GM15510 (cell line): ENCODE measurements around the gene CCR5AS.

ENCODE experiments used
- POLR2A ChIP-seq: IDR thresholded peaks from 3 replicates; pipeline ENCODE4 v1.6.1; 2011; ENCODE audit warnings: borderline replicate concordance; ENCODE audit not compliant: insufficient read length; ENCODE audit errors: extremely low read depth

Gene CCR5AS

DNA sequence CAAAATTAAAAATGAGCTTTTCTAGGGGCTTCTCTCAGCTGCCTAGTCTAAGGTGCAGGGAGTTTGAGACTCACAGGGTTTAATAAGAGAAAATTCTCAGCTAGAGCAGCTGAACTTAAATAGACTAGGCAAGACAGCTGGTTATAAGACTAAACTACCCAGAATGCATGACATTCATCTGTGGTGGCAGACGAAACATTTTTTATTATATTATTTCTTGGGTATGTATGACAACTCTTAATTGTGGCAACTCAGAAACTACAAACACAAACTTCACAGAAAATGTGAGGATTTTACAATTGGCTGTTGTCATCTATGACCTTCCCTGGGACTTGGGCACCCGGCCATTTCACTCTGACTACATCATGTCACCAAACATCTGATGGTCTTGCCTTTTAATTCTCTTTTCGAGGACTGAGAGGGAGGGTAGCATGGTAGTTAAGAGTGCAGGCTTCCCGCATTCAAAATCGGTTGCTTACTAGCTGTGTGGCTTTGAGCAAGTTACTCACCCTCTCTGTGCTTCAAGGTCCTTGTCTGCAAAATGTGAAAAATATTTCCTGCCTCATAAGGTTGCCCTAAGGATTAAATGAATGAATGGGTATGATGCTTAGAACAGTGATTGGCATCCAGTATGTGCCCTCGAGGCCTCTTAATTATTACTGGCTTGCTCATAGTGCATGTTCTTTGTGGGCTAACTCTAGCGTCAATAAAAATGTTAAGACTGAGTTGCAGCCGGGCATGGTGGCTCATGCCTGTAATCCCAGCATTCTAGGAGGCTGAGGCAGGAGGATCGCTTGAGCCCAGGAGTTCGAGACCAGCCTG lies 35.1 kb downstream of the CCR5AS start:
- TF ChIP-seq POLR2A = no peak

DNA sequence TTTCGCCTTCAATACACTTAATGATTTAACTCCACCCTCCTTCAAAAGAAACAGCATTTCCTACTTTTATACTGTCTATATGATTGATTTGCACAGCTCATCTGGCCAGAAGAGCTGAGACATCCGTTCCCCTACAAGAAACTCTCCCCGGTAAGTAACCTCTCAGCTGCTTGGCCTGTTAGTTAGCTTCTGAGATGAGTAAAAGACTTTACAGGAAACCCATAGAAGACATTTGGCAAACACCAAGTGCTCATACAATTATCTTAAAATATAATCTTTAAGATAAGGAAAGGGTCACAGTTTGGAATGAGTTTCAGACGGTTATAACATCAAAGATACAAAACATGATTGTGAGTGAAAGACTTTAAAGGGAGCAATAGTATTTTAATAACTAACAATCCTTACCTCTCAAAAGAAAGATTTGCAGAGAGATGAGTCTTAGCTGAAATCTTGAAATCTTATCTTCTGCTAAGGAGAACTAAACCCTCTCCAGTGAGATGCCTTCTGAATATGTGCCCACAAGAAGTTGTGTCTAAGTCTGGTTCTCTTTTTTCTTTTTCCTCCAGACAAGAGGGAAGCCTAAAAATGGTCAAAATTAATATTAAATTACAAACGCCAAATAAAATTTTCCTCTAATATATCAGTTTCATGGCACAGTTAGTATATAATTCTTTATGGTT lies 35.9 kb downstream of the CCR5AS start, which contains the start of gene CCR5:
TSS of gene CCR5 (plus strand) at position 108 of the 680 bp plus-strand sequence. CDS start 1,957 bp downstream, outside the sequence.
- TF ChIP-seq POLR2A = no peak

DNA sequence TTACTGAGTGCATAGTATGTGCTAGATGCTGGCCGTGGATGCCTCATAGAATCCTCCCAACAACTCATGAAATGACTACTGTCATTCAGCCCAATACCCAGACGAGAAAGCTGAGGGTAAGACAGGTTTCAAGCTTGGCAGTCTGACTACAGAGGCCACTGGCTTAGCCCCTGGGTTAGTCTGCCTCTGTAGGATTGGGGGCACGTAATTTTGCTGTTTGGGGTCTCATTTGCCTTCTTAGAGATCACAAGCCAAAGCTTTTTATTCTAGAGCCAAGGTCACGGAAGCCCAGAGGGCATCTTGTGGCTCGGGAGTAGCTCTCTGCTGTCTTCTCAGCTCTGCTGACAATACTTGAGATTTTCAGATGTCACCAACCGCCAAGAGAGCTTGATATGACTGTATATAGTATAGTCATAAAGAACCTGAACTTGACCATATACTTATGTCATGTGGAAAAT lies 37.2 kb downstream of the CCR5AS start:
- TF ChIP-seq POLR2A = no peak

DNA sequence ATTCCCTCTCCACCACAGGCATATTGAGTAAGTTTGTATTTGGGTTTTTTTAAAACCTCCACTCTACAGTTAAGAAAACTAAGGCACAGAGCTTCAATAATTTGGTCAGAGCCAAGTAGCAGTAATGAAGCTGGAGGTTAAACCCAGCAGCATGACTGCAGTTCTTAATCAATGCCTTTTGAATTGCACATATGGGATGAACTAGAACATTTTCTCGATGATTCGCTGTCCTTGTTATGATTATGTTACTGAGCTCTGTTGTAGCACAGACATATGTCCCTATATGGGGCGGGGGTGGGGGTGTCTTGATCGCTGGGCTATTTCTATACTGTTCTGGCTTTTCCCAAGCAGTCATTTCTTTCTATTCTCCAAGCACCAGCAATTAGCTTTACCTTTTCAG lies 37.7 kb downstream of the CCR5AS start:
- no peak for TF ChIP-seq POLR2A

DNA sequence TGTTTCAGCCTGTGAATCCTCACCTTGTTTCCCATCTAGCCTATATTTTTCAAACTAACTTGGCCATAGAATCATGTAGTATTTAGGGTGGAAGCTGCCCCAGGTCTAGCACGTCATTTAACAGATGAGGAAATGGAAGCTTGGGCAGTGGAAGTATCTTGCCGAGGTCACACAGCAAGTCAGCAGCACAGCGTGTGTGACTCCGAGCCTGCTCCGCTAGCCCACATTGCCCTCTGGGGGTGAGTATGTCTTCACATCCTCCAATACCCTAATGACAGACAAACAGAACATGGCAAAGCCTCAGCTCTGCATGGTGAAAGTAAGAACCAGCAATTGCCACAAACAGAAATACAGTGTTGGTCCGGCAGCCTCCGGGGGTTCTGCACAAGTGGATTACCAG lies 38.3 kb downstream of the CCR5AS start:
- no peak for TF ChIP-seq POLR2A

DNA sequence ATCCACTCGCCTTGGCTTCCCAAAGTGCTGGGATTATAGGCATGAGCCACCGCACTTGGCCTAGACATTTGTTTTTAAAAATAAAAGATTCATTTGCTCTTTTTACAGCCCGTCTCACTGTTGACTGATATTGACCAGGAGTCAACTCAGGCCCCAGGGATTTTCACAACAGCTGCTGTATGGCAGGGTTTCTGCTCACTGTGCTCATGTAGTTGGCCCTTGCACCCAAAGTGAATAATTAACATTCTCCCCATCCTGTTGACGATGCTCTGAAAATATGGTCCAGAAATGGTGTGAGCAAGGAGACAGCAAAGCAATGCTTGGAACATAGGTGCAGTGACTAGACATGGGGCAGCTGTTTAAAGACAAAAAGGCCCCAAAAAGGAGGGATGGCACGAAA lies 39.1 kb downstream of the CCR5AS start:
- TF ChIP-seq POLR2A = no peak

DNA sequence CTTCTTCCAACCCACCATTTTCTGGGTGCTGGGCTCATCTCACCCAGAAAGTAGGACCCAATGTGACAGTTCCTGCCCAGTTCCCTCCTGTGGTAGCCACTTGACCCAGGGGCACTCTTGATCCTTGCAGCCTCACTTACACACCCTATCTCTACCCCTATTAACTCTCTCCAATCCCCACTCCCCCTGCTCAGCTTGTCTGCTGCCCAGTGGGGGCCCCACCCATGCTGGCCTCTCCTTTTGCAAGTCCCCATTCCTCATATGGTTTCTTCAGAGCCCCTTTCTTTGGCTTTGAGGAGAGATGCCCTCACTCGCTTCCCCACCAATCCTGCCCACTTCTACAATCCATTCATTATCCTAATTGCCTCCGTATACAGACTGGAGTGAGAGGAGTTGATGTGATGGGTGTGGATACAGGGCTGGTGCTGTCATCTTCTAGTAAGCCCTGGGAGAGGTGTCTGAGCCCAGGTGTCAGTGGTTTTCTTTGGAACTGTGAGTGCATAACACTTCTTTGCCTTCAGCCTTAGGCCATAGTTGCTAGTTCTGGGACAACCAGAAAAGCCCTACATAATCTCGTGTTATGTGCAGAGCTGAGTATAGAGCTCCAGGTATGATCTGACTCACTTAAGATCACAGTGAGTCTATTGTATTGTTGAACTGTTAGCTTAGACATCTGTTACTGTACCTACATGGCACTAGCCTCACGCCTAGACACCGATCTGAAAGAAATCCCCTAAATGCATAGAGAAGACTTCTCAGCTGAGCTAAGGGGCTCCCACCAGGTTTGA lies 40.9 kb downstream of the CCR5AS start:
- TF ChIP-seq POLR2A = no peak

DNA sequence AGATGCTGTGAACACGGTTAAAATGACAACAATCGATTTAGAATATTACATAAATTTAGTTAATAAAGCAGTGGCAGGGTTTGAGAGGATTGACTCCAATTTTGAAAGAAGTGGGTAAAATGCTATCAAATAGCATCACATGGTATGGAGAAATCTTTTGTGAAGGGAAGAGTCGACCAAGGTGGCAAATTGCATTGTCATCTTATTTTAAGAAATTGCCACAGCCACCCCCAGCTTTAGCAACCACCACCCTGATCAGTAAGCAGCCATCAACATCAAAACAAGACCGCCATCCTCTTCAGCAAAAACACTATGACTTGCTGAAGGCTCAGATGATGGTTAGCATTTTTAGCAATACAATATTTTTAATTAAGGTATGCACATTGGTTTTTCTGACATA lies 41.8 kb downstream of the CCR5AS start:
- no peak for TF ChIP-seq POLR2A

DNA sequence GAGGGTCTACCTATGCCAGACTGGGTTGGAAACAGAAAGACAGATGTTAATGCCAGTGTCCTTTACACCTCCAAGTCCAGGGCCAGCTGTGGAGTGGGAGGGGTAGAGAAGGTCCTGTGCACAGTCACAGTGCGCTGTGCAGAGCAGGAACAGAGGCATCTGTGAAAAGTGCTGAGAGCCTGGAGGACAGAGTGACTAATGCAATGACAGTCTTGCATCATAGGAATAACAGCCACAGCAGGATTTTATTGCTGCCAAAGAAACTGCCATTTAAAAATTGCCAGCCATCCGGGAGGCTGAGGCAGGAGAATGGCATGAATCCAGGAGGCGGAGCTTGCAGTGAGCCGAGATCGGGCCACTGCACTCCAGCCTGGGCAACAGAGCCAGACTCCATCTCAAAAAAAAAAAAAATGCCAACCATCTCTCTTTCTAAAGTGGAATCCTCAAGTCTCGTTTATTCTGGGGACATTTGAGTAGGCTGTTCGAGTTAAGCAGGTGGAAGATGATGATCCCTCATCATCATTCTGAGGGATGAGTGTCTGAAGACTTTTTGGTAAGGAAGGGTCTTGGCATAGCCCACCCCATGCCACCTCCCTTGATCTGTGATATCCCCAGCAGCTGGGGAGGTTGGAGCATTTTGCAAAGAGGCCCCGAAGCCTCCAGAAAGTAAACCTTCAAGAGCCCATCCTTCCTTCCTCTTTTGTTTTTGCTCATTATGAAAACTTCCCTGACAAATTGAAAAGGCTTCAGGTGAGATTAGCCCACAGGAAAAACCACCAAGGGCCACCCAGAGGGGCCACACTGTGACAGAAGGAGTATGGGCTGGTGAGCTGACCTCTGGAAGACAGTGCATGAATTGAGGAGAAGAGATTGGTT lies 45.2 kb downstream of the CCR5AS start:
- no peak for TF ChIP-seq POLR2A

DNA sequence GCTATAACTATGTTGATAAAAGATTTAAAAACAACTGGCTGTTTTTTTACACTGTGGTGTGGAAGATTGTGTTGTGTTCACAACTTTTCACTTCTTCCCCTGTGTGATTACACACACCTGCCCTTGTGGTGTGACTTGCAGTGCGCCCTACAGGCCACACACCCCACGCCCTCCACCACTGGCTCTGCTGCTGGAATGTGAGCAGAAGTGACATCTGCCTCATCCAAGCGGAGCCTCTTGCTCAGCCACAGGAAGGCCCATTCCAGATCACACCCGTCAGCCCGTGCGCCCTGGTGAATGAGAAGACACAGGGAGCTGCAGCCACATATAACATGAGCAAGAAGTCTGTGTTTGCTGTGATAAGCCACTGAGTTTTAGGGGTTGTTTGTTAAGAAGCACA lies 46.0 kb downstream of the CCR5AS start:
- TF ChIP-seq POLR2A = no peak

DNA sequence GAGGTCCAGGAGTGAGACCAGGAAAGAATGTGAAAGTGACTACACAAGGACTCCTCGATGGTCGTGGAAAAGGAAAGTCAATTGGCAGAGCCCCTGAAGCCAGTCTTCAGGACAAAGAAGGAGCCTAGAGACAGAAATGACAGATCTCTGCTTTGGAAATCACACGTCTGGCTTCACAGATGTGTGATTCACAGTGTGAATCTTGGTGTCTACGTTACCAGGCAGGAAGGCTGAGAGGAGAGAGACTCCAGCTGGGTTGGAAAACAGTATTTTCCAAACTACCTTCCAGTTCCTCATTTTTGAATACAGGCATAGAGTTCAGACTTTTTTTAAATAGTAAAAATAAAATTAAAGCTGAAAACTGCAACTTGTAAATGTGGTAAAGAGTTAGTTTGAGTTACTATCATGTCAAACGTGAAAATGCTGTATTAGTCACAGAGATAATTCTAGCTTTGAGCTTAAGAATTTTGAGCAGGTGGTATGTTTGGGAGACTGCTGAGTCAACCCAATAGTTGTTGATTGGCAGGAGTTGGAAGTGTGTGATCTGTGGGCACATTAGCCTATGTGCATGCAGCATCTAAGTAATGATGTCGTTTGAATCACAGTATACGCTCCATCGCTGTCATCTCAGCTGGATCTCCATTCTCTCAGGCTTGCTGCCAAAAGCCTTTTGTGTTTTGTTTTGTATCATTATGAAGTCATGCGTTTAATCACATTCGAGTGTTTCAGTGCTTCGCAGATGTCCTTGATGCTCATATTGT lies 47.0 kb downstream of the CCR5AS start:
- TF ChIP-seq POLR2A = no peak

DNA sequence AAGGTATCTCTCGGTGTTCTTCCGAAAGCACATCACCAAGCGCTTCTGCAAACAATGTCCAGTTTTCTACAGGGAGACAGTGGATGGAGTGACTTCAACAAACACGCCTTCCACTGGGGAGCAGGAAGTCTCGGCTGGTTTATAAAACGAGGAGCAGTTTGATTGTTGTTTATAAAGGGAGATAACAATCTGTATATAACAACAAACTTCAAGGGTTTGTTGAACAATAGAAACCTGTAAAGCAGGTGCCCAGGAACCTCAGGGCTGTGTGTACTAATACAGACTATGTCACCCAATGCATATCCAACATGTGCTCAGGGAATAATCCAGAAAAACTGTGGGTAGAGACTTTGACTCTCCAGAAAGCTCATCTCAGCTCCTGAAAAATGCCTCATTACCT lies 48.4 kb downstream of the CCR5AS start:
- TF ChIP-seq POLR2A = no peak

DNA sequence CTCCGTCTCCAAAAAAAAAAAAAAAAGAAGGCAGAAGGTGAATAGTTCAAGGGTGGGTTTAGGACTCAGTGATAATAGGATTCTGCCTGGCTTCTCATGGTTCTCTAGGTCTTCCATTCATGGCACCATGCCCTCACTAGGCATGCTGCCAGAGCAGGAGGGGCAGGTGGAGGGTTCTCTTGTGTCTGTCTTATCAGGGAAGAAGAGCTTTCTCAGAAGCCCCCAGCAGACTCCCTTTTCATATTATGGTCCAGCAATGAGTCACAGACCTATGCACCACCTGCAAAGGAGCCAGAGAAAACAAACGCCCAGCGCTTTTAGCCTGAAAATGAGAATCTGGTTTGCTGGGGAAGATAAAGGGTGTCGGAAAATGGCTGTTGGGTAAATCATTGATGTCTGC lies 50.0 kb downstream of the CCR5AS start:
- TF ChIP-seq POLR2A = no peak
